HG02571 (cell line): Measurements from ENCODE around the gene DEK.
"Not testable (repeated sequence)": the region's sequence is repeated elsewhere in the genome, so short reads cannot be mapped to it uniquely, and the experiment has no call there.

Experiments used
- ATAC-seq: cut with Tn5 transposase; IDR thresholded peaks from one replicate; pipeline ENCODE4 v1.9.1; 2021; ENCODE audit warnings: mild to moderate bottlenecking, moderate library complexity; ENCODE audit not compliant: unreplicated experiment

DEK gene

DNA sequence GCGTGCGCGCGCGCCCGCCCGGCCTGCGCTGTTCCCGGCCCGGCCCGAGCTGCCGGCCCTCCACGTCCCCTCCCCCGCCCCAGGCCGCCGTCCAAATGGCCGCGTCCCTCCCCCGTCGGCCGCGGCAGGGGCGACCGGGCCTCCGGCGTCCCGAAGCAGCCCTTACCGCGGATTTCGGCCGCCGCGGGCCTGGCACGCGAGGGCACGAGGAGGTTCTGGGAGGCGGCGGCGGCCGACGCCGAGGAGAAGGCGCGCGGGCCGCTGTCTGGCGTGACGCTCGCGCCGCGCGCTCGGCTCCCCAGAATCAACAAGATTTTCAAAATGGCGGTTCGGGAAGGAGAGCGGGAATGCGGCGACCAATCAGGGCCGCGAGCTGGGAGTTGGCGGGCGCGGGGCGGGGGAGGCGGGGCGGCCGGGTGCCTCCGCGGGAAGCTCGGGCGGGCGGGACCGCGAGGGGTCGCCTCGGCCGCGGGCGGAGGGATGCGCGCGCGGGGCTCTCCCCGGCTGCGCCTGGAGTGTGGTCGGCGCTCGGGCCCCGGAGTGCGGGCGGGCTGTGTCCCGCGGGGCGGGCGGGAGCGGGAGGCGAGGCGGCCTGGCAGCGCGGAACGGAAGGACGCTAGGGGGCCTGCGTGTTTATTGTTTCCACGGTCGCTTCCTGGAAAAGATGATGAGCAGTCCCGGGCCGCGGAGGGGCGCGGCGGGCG lies at the start of gene DEK:
DEK (minus strand) TSS at position 312 of the 704 bp plus-strand sequence. CDS start 543 bp downstream, outside the sequence.
- peak; percentile 37 for ATAC-seq

- no peak for ATAC-seq
Measured at GRCh38 chr6:18312368-18312767, 48.0 kb upstream of the DEK start.

GRCh38 chr6:18310010-18310409 lies 45.7 kb upstream of the DEK start:
- not testable (repeated sequence) for ATAC-seq

DNA sequence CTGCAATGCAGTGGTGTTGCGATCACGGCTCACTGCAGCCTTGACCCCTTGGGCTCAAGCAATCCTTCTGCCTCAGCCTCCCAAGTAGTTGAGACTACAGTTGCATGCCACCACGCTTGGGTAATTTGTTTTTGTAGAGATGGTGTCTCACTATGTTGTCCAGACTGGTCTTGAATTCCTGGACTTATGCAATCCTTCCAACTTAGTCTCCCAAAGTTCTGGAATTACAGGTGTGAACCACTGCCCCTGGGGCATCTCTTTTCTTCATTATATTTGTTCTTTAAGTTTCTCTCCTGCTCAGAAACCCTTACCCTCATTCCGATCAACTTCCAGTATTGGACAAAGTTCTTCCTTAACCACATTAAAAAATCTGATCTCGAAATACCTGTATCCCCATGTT lies 44.7 kb upstream of the DEK start:
- ATAC-seq = no peak

DNA sequence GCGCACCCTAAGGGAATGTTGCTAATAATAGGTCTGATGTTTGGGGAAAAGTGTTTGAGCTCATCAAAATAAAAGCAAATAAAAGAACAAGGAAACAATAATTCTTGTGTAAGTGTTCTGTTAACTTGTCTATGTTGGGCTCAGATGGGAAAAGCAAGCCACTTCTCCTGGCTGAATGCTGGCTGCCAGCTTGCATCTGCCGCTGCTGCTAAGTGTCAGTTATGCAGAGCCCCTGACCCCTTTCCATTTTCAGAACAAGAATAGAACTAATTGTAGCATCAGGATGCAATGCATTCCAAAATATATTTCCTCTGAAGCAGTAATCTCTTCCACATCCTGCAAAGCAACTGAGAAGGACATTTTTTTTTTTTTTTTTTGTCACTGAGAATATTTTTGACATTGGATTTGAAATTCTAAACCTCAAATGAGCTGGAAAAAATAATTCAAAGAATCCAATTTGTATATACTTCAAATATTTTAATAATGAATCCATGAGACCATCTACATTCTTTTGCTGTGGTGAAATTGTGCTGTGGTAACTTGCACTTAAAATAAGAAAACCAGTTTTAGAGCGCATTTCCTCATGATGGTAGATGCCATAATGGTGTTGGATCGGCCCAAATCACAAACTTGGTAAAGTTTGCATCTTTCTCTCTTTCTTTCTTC lies 43.9 kb upstream of the DEK start:
- ATAC-seq = no peak

GRCh38 chr6:18306977-18307376 lies 42.6 kb upstream of the DEK start:
- ATAC-seq = no peak

DNA sequence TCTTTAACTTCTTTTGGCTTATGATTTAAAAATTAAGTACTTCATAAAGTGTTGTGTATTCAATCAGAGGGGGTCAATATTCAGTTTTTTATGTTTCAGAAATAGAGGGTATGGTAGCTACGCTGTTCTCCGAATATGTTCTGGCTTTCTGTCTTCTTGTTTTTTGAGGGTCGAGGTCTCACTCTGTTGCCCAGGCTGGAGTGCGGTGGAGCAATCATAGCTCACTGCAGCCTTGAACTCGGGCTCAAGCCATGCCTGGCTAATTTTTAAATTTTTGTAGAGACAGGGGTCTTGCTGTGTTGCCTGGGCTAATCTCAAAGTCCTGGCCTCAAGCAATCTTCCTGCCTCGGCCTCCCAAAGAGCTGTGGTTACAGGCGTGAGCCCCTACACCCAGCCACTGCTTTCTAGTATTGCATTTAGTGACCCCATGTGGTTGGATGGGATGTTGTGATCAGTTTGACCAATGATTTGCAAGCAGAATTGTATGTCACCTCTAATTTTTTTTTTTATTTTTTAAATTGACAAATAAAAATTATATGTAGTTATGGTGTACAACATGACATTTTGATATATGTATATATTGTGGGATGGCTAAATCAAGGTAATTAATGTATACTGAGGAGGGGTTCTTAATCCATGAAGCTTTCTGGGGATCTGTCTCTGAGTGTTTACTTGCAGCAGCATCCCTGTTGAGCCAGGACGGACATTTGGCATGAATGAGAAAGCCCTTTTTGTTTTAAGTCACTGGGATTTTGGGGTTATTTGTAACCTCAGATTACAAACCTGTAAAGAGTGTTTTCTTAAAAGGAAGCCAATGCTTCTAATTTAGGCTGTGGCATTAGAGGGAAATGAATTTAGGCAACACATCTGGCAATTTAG lies 38.5 kb upstream of the DEK start:
- peak; percentile 50 for ATAC-seq

DNA sequence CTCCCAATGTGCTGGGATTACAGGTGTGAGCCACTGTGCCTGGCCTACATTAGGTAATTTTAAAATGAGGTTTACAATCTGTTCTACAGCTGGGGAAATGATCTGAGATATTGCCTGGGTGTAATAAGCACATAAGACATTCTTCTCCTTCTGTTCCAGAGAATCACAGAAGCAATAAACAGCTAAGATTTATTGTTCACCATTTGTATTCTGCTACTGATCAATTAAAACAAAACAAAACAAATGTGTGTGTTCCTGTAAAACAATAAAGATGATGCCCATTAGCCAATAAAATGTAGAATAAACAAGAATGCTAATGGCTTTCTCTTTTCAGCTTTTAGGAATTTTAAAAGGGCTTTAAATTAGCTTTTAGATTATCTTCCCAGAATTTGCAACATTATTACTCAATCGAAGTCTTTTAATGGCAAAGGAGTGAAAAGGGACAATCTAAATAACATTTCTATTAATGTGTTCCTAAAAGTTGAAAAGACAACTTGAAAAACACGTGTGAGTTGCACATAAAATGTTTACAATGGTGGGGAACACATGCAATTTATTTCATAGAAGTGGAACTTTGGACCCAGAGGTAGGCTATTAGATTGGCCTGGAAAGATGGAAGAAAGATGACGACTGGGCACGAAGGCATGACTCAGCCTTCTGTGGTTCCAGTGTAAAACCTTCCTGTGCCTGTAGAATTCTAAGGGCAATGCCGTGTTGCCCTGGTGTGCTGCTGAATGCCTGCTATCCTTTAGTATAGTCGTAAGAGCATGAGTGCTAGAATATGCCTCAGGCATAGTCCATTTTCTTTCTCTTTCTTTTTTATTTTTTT lies 29.0 kb upstream of the DEK start:
- no peak for ATAC-seq

DNA sequence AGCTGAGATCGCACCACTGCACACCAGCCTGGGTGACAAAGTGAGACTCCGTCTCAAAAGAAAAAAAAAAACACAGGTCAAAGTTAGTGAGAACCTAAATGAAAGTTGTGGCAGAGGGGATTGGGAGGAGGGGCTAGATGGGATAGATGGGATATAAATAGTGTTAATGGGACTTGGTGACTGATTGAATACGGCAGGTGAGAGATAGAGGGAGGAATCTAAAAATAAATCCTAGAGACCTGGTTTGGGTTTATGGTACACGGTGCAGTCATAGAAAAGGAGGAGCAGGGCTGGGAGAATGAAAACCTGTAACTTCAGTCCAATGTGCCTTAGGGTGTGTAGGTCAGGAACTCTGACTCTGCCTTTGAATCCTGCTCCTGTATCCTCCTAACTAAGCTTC lies 25.0 kb upstream of the DEK start:
- ATAC-seq = no peak

GRCh38 chr6:18284261-18284660 lies 19.9 kb upstream of the DEK start:
- ATAC-seq = no peak

- ATAC-seq = no peak
Measured at GRCh38 chr6:18281564-18281963, 17.2 kb upstream of the DEK start.

GRCh38 chr6:18280084-18280483 lies 15.8 kb upstream of the DEK start:
- no peak for ATAC-seq

GRCh38 chr6:18279422-18279821 lies 15.1 kb upstream of the DEK start:
- no peak for ATAC-seq

GRCh38 chr6:18277237-18278006 lies 13.1 kb upstream of the DEK start:
- no peak for ATAC-seq

DNA sequence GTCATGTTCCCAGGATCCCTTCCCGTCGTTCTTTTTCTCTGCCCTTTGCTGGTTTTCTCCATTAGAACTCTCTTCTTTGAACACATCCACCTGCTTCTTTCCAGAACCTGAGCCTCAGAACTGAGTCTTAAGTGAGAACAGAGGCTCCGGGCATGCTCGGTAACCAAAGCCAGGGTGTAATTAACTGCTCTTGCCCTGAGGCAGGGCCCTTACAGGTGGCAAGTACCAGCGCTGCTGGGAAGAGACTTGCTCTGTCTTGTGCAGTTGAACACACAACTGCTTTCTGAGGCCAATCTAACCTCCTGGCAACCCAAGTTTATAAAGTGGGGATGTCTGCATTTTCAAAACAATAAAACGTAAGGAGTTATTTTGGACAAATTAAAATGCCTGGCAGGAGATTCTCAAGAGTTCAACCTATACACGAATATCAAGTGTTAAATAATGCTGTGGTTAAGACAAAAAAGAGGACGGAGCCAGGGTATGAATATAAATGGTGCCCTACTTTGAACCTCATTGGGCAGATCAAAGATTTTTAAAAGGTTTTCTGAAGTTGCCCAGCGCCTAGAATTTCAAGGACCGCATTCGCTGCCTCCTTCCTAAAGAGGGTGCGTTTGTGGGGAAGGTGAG lies 12.4 kb upstream of the DEK start:
- ATAC-seq = no peak

- ATAC-seq = no peak
Measured at GRCh38 chr6:18270216-18270615, 5.9 kb upstream of the DEK start.

- ATAC-seq = no peak
Measured at GRCh38 chr6:18269717-18270116, 5.4 kb upstream of the DEK start.

DNA sequence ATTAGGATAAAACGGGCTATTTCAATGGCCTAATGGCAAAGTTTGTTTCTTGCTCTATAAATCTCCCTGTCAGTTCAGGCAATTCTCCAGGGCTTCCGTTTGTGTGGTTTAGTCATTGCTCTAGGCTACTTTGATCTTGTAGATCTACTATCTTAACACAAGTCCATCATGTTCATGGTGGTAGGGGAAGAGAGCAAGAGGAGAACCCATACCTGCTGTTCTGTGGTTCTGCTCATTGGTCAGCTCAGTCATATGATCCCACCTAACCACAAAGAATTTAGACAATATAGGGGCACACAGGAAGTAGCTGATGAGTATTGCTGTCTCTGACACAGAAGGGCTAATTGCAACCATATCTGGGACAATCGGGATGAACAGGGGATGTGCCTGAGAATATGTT lies 4.9 kb upstream of the DEK start:
- ATAC-seq = no peak

DNA sequence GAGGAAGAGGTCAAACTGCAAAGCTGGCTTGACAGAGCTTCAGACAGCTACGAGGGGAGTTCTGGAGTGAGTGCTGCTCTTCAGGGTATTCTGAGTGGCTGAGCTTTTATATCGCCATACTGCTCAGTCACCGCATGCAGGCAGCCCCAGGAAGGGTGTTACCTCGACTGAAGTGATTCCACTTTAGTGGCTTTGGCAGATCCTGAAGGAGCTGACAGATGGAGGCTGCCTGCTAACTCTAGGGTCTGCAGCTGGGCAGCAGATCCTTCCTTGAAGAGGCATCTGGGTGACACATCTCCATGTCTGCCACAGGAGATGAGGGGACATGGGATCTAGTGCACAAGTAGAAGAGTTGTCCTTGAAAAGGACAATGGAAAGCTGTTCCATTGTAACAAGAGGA lies 3.7 kb upstream of the DEK start:
- no peak for ATAC-seq

- ATAC-seq = no peak
Measured at GRCh38 chr6:18266523-18266912, 2.2 kb upstream of the DEK start.
